T-helper 22 cell (primary cell): ENCODE data around the gene MMP1.

Experiments
- DNase-seq: peaks from one replicate; pipeline ENCODE4 v3.0.0-alpha.2; 2020; ENCODE audit warnings: low read depth

Gene MMP1

GRCh38 chr11:102798012-102798746 is at the start of gene MMP1:
Gene MMP1, minus strand, starts transcription at chr11:102798160. Its CDS starts 68 bp downstream, at chr11:102798092.
- no peak for DNase-seq

GRCh38 chr11:102846292-102846691 is 48.3 kb upstream of the MMP1 start:
- DNase-seq = no peak

GRCh38 chr11:102843489-102843888 is 45.5 kb upstream of the MMP1 start, which contains the start of gene MMP3:
Gene MMP3, minus strand, starts transcription at chr11:102843609. Its CDS starts 63 bp downstream, at chr11:102843546.
- DNase-seq = no peak

- no peak for DNase-seq
Observed at GRCh38 chr11:102842930-102843329, 45.0 kb upstream of the MMP1 start.

DNA sequence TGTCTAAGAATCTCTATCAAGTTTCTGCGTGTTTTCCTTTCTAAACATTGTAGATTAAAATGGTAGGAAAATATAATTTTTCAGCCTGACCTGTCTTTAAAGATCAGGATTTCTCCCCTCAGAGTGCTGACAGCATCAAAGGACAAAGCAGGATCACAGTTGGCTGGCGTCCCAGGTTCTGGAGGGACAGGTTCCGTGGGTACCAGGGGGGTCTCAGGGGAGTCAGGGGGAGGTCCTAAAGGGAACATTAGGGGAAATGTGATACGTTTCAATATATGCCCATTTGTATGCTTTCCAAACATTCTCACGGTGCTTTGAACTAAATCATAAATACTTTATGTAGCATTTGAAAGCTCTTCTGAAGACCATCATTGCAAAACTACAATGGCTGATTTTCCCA is 42.1 kb upstream of the MMP1 start:
- DNase-seq = no peak

- DNase-seq = no peak
Observed at GRCh38 chr11:102837646-102838045, 39.7 kb upstream of the MMP1 start.

DNA sequence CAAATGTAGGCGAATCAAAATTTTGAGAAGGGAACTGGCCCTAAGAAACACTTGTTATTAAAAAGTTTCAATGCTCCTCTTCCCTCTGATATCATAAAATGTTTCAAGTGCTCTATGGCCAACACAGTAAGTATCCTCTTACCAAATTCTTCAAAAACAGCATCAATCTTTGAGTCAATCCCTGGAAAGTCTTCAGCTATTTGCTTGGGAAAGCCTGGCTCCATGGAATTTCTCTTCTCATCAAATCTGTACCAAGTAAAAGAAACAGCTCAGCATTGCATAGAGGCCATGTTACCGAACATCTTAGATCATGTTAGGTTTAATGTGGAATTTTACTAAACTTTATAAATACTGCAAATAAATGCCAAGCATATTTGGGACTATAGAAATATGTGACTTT is 39.2 kb upstream of the MMP1 start:
- DNase-seq = no peak

DNA sequence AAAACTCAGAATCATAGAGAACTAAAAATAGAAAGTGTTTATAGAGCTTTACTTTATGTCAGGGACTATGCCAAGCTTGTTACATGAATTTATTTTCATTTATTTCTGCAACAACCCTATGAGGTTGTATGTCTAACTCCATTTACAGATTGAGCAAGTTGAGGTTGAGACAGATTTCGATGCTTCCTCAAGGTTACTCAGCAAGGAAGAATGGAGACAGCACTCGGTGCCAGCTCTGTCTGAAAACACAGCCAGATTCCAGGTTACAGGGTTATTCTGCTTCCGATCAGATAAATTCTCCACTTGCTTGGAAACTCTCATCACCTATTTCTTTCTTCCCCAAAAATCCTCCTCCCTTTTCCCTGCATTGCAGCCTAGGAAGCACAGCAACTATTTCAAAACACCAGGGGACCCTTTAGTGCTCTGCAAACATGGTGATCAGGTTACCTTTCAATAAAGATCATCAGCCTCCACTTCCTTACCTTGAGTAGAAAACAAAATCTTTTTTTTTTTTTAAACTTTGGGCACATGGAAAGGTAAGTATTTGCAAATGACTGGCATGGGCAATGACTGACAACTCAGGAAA is 38.4 kb upstream of the MMP1 start:
- DNase-seq = no peak

GRCh38 chr11:102833731-102834130 is 35.8 kb upstream of the MMP1 start:
- no peak for DNase-seq

- no peak for DNase-seq
Observed at GRCh38 chr11:102832612-102833011, 34.7 kb upstream of the MMP1 start.

- no peak for DNase-seq
Observed at GRCh38 chr11:102831489-102832440, 33.8 kb upstream of the MMP1 start.

DNA sequence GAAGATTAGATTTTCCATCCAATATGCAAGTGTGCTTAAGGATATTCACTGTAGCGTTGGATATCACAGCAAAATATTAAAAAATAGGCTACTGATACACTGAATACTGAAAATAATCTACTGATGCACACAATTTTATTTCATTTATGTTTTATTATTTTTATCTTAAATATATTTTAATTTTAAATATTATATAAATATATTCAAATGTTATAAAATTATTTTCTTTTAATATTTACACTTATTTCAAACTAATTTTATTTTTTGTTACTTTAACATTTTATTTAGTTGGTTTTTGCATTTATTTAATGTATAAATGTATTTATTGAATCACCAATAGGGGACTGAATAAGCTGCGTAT is 33.1 kb upstream of the MMP1 start:
- no peak for DNase-seq

DNA sequence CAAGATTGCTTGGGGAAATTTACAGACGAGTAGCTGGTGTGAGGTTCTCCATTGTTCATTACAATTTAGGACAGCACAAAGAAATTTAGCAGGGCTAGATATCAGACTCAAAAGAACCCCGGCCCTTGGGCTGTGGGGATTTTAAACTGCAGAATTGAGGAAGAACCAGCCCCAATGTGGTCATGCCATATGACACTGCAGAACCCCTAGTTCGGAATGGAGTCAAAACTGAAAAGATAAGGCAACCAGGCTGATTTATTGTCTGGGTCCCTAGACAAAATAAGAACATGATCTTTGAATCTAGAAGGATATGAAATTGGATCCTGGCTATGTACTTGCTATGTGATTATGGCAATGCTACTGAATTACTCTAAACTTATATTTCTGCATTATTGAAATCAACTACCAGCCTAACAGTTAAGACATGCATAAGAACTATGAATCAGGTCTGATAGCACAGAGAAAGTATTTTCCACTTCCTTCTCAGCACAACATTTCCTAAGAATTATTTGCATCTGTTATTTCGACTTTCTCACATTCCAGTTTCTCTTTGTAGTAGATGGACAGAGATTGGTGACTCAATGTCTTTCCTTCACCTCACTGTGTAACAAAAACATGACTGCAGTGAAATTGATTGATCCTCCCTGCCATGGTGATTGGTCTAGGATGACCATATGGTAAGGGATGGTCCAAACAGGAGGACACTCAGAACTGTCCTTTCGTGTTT is 32.2 kb upstream of the MMP1 start:
- DNase-seq = no peak

- DNase-seq = no peak
Observed at GRCh38 chr11:102829316-102830000, 31.5 kb upstream of the MMP1 start.

DNA sequence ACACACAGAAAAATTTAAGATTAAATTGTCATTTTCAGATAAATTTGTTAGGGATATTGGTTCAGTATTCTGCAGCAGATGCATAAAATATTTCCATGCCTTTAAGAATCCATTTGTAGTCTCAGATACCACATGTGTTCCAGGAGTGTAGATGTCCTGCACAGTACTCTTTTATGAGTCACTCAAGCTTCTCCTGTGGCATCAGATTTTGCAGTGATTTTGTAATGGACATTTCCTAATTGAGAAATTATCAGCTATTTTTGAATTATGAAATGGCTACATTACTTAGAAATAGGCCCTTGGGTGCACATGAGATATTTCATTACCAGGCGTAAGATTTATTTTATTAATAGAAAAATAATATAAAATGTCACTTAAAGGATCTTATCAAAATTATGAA is 26.6 kb upstream of the MMP1 start:
- DNase-seq = no peak

DNA sequence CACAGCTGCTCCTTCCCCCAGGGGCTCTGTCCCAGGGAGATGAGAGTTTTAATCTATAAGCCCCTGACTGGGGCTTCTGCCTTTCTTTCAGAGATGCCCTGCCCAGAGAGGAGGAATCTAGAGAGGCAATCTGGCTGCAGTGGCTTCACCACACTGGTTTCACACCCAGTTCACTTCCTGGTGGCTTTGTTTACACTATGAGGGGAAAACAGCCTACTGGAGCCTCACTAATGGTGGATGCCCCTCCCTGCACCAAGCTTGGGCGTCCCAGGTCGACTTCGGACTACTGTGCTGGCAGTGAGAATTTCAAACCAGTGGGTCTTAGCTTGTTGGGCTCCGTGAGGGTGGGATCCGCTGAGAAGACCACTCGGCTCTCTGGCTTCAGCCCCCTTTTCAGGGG is 21.5 kb upstream of the MMP1 start:
- DNase-seq = no peak

DNA sequence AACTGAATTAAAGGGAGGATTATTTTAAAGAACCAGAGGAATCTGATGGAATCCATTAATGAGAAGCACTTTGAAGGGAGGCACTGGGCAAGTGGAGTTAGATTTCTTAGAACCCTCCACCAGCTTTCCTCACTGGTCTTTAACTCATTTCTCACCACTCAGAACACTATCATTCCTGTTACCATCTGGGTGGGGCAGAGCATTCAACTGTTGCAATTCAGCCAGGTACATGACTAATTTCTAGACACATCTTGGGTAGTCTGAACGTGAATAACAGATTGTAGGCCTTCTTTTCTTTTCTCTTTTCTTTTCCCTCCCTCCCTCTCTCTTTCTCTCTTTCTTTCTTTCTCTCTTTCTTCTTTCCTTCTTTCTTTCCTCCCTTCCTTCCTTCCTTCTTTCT is 15.5 kb upstream of the MMP1 start:
- DNase-seq = no peak

DNA sequence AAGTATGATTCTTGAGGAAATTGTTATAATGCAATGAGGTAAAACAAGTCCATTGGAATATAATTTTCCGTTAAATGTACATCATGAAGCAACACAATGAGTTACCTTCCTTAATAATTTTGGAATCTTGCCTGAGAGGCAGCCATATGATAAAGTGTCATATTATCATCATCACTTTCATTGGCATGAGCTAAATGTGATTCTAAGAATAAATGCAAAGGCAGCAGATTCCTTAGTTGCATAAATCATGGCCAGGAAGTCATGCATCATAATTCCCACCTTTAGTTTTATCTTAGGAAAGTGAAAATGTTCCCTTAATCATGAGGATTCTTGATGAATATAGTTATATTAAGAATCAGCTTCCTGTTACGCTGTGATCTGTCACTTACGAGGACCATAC is 14.2 kb upstream of the MMP1 start:
- no peak for DNase-seq

DNA sequence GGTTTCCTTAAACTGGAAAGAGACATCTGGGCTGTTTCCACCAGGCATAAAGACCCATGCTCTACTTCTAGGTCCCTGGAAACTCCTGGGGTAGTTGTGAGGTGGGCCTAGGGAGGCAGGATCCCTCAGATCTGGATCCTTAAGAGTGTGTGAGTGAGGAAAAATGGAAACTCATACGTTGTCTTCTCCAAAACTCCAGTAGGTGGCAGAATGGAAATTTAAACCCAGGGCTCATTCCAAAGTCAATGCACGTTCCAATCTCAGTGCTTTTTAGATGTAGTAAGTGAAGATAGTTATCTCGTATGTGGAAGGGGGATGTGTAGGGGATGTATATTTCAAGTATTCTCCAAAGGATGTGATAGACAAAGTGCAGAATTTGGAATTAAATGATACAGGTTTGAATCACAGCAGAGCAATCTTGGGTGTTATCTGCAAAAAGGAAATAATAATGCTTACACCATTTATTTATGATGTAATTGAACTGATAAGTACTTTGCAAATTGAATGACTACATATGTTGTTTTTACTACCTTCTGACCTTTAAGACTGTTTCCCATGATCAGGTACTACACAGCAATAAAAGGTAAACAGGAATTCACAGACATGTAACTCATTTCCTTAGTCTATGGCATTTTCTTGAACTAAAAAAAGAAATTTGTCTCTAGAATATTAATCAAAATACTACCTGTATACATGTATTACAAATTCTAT is 13.1 kb upstream of the MMP1 start:
- no peak for DNase-seq

- no peak for DNase-seq
Observed at GRCh38 chr11:102809971-102810370, 12.0 kb upstream of the MMP1 start.

DNA sequence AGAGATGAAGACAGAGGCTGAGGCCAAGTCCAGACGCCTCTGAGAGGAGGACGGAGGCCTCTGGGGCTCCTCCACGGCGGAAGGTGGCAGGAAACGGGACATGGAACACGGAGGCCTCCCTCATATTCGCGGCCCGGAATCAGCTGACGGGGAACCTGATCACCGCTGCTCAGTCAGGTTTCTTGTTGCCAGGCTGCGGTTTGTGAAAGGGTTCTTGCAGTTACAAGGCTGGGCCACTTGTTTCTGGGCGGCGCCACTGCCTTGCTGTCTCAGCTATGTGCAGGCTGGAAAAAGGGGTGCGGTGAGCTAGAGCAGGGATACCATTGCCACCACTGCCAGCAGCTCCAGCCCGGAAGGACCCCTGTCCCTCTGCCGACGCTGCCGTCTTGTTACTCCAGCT is 10.0 kb upstream of the MMP1 start:
- no peak for DNase-seq
